Measurements from ENCODE around the gene RABGAP1L.
"Not testable (repeated sequence)": the region's sequence is repeated elsewhere in the genome, so short reads cannot be mapped to it uniquely, and the experiment has no call there.

Gene RABGAP1L

DNA sequence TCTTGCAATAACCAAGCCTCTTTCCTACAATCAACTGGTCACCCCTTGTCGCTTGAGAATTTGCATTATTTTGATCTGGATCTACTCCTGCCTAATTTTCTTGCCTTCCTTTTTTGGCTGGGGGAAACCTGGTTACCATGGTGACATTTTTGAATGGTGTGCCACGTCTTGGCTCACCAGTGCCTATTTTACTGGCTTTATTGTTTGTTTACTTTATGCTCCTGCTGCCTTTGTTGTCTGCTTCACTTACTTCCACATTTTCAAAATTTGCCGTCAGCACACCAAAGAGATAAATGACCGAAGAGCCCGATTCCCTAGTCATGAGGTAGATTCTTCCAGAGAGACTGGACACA lies 289.2 kb downstream of the RABGAP1L start:
- DNase-seq (ENCODE audit: low read depth) = no peak

DNA sequence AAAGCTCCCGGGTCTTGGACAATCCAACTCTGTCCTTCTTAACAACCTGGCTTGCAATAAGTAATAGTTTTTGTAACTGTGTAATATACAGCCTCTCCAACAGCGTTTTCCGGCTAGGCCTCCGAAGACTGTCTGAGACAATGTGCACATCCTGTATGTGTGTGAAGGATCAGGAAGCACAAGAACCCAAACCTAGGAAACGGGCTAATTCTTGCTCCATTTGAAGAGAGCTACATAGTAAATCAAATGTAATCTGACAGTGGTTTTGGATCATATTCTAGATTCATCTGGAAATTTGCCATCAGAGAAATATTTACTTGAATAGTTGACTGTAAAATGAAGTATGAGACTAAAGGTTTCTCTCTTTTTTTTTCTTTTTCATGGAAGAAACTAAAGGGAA lies 289.7 kb downstream of the RABGAP1L start:
- no peak for DNase-seq (ENCODE audit: low read depth)

DNA sequence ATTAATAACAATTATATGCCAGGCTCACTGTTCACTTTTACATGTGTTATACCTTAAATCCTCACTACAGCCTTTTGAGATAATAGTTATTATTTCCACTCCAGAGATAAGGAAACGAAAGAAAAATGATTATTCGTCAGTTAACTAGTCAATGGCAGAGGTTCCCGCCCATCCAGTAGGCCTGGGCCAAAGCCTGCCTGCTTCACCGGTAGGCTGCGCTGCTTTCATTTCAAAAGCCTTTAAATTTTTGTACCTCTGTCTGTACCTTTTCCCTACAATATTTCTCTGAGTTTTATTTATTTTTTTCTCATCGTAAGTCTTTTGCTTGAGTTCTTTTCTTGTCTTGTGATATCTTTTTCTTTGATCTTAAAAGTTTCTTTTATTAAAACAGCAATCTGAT lies 292.1 kb downstream of the RABGAP1L start:
- DNase-seq (ENCODE audit: low read depth) = no peak

DNA sequence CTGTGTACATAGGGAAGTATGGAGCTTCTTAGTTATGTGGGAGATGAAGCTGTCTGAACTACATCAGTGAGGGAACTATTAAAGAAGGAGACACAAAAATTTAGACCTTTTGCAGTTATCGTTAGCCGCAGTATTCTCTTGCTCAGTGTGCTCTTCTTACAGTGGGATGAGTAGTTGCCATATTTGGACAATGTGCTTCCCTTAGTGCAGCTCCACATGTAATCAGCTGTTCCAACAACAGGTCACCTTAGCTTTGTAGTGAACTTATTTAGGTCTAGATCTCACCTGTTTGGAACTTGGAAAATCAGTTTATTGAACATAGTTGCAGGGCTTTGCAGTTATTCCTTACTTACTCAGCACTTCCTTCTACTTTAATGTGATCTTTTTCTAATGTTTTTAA lies 306.5 kb downstream of the RABGAP1L start:
- no peak for DNase-seq (ENCODE audit: low read depth)

DNA sequence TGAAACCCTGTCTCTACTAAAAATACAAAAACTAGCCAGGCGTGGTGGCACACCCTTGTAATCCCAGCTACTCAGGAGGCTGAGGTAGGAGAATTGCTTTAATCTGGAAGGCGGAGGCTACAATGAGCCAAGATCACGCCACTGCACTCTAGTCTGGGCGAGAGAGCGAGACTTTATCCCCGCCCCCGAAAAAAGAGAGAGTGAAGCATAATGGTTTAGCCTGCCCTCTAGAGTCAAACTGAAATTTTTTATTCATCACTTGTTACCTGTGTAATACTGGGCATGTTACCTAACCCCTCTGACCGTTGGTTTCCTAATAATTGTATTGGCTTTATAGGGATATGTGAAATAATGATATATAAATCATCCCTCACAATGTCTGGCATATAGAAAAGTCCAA lies 307.3 kb downstream of the RABGAP1L start:
- no peak for DNase-seq (ENCODE audit: low read depth)

DNA sequence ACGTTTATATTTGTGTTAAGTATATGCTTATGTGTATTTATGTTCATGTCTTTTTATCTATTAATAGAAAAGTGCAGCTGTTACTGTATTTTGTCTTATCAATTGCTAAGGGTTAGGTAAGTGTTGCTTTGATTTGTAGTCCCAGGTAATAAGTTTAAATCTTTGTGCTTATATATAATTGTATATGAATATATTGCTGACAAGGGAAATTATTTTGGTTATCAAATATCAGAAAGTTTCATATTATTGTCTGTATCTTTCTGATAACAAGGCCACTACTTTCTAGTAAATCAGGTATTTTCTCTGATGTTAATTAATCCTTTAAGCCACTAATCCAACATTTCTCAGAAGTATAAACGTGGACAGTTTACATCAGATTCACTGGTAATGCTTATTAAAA lies 309.7 kb downstream of the RABGAP1L start:
- DNase-seq (ENCODE audit: low read depth) = no peak

DNA sequence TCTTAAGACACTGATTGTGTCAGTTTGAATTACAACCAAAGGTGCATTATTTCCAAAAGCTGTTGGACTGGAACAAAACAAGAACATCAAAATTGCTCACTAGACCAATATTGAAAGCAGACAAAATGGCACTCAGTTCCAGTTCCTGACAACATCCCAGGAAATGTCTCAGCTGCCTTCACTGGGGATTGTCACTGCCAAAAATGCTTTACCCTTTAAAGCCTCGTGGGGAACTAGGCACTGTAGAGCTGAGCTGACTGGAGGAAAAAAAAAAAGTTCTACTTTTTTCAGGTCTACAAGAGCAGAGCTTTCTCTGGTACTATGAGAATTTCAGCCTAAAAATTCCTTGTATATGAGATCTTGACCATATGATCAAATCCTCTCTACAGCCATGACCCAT lies 310.4 kb downstream of the RABGAP1L start:
- DNase-seq (ENCODE audit: low read depth) = no peak

DNA sequence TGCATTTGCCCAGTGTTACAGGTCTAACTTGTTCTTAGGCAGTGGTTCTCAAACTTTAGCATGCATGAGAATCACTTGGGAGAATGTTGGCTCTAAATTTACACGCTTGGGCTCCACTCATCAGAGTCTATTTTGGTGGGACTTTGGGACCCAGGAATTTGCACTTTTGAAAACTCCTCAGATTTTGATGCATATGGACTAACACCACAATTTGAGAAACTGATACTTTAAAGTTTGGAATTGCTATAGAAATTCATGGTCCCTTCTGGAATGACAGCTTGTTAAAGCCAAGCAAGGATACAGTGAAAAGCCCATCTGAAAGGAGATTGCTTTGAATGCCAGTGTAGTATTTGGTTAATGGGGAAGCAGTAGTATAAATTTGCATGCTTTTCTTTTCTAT lies 320.0 kb downstream of the RABGAP1L start:
- no peak for DNase-seq (ENCODE audit: low read depth)

DNA sequence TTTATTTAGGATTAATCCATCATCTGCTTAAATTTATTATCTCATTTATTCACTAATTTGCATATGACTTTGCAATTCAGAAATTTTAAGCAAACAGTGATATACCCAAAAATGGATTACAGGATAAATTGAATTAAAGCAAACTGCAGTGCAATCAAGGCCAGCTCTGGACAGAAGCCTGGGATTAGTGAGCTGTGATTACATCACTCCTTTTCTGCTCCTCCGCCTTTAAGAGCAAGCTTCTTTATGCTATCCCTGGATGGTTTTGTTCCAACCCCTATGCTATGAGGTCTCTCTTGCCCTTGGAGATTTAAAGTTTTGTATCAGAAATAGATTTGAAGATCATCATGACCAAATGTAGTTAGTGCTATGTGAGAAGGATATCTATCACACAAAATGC lies 321.0 kb downstream of the RABGAP1L start:
- DNase-seq (ENCODE audit: low read depth) = no peak

DNA sequence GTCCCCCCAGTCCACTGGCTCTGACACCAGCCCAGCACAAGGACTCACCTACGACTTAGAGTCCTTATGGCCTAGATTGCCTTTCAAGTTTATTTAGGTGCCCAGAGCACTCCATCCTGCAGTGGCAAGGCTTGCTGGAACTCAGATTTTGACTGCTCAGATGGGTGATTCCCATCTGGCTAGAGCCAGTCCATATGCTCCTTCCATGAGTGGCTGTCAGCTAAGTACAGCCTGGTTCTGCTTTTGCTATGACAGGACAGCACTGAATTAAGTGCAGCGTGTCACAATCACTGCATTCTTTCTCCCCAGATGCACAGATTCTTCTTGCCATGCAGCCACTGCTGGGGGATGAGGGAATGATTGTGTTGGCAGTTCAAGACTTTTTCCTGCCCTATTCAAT lies 332.3 kb downstream of the RABGAP1L start:
- DNase-seq (ENCODE audit: low read depth) = no peak

DNA sequence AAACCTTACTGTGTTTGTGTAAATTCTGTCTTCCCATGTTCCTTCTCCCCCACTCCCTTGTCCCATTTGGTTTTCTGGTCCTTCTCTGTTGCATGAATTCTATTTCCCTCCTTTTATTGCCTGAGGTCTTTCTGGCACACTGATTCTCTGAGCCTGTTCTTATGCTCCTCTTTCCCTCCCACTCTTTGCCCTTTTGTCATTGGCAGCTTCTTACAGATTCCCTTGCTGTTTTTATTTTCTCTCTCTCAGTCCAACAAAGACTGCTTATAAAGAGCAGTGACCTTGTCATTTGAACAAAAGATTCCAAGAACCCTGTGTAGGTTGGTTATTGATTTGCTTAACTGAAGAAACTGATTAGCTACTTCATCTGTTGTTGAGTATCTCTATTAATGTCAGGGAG lies 338.2 kb downstream of the RABGAP1L start:
- no peak for DNase-seq (ENCODE audit: low read depth)

DNA sequence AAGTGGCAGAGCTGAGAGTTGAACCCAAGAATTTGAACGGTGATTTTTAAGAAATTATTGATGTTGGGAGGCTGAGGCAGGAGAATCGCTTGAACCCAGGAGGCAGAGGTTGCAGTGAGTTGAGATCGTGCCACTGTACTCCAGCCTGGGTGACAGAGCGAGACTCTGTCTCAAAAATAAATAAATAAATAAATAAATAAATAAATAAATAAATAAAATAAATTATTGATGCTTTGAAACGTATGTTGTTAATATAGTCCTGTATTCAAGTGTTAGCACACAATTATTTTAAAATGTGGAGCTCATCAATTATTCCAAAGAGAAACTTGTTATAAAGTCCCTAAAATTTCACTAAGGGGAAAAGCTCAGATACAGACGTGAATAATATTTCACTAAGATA lies 357.4 kb downstream of the RABGAP1L start:
- not testable (repeated sequence) for DNase-seq (ENCODE audit: low read depth)

DNA sequence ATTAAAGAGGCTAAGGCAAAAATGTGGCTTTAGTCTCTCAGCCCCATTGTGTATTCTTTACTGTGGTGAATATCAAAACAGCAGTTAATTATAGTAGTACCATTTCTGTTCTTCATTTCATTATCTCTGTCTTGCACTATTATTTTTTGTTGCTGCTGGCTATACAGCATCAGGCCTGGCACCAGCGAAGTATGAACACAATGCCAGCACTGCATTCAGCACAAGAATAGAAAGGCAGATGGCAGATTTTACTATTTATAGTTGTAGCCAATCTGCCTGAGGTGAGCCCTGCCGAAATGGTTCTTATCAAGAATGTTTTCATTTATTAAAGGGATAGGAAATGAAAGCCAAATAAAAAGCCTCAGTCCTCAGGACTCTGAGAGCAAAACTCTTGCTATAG lies 360.5 kb downstream of the RABGAP1L start:
- DNase-seq (ENCODE audit: low read depth) = no peak

DNA sequence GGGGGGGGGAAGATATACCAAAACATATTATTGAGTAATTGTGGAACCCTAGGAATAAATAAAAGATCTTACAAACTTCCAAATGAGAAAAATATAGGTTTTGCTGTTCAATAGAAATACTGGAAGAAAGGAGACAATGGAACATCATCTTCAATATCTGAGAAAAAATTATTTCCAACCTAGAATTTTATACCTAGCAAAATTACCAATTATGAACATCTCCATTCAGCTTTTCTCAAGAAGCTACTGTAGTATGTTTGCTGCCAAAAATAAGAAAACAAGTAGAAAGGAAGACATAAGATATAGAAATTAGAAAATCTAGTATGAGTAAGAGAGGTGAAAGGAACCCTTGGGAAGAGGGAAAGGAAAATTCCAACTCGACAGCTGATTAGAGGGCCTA lies 372.4 kb downstream of the RABGAP1L start:
- DNase-seq (ENCODE audit: low read depth) = no peak

DNA sequence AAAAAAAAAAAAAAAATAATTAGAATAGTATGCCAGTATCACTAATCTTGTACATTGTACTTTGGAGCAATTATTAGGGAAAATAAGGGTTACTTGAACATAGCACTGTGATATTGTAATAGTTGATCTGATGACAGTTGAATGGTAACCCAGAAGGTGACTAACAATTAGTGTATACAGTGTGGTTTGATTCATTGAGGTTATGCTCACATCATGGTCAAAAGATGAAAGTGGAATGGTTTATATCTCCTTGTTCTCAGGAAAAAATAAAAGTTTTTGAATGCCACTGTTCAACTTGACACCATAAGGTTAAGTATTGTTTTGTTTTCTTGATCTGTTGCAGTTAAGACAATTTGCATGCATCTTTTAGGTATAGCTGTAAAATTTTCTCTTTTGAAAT lies 375.5 kb downstream of the RABGAP1L start:
- no peak for DNase-seq (ENCODE audit: low read depth)

DNA sequence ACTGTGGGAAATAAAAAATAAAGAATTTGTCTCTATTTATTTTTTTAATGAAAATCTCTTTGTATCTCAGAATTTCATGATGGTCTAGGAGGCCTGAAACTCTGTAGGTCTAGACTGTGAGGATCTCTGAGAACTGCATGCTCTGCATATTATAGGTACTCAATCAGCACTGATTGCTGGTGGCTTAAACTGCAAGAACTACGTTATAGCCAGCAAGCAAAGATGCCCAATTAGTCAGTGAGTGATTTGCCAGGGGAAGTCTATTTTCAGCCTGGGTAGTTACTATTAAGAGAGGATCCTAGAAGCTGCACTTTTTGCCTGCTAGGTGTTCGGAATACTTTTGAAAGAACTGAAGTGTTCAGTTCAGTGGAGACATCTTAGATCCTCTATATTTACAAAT lies 375.9 kb downstream of the RABGAP1L start:
- no peak for DNase-seq (ENCODE audit: low read depth)

DNA sequence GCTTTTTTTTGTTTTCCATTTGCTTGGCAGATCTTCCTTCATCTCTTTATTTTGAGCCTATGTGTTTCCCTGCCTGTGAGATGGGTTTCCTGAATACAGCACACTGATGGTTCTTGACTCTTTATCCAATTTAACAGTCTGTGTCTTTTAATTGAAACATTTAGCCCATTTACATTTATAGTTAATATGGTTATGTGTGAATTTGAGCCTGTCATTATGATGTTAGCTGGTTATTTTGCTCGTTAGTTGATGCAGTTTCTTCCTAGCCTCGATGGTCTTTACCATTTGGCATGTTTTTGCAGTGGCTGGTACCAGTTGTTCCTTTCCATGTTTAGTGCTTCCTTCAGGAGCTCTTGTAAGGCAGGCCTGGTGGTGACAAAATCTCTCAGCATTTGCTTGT lies 384.1 kb downstream of the RABGAP1L start:
- DNase-seq (ENCODE audit: low read depth) = not testable (repeated sequence)

DNA sequence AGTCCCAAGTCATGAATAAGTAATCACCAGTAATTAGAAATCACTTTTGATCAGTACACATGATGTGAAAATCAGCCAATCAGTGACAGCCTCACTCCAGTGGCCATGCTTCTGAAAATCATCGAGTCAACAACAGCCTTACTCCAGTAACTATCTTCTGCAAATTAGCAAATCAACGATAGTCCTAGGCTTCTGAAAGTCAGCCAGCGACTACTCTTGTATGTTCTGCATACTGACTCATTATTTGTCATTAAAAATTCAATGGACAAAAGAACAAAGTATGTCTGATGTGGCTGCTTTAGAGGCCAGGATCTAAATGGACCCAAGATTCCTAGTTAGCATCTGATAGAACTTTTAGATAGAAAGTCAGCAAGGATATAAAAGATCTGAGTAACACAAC lies 391.0 kb downstream of the RABGAP1L start:
- DNase-seq (ENCODE audit: low read depth) = no peak

DNA sequence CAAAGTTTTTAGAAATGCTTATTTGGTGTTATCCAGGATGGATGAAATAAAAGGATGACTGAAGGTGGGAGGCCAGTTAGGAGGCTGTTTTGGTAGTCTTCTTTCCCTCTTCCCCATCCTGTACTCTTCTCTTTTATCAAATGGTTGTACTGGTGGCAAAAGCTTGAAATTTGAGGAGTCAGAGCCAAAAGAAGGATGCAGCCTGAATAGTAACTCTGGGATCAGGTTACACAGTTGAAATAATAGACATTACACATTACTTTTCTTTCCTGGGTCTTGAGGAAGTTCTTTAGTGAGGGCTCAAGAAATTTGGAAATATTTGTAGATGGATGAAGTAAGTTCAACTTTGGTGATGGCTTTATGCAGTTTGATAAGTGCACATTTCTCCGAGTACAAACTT lies 397.1 kb downstream of the RABGAP1L start:
- DNase-seq (ENCODE audit: low read depth) = no peak

DNA sequence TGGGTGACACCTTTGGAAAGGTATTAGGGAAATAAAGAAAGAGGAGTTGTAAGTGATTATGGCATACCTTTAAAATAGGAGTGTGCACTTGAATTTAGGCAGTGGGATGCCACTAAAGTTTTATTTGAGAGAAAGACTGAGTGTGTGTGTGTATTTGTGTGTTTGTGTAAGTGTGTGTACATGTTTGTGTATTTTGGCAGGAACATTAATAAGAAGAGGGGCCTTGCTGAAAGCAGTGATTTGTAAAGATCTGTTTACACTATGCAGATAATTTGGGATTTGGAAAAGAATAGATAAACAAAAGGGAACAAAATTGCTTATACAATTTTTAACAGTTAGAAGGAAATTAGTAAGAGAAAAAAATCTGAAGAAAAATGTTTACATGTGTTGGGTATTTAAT lies 409.2 kb downstream of the RABGAP1L start:
- no peak for DNase-seq (ENCODE audit: low read depth)

DNA sequence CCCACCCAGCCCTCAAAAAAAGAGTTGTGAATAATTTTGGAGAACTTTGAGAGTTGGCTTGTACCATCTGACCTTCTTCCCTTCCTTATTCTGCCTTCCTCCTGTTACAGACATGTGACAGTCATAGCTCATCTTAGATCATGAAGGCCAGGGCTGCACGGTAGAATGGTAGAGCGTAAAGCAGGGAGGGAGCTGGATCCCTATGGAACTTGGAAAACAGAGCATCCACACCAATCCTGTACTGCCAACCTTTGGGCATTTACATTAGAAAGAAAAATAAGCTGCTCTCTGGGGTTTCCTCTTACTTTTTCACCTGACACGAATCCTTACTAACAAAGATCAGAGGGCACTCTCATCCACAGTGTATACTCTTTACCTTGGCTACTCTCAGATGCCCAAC lies 409.9 kb downstream of the RABGAP1L start:
- no peak for DNase-seq (ENCODE audit: low read depth)

DNA sequence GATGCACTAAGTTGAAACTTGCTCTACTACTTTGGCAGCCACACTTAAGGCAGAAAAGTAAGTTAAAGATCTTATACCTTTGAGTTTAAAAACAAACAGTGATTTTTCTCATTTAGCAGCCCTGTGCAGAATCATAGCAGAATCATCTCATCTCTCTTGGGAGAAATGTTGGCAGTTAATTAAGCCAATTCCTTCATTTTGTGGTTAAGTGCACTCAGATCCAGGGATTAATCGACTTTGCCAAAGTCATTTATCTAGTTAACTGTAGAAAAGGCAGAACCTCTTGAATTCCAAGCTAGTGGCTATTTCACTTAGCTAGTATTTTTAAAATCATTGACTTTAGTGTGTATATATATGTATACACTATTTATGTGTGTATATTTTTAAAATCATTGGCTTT lies 413.5 kb downstream of the RABGAP1L start:
- DNase-seq (ENCODE audit: low read depth) = no peak

DNA sequence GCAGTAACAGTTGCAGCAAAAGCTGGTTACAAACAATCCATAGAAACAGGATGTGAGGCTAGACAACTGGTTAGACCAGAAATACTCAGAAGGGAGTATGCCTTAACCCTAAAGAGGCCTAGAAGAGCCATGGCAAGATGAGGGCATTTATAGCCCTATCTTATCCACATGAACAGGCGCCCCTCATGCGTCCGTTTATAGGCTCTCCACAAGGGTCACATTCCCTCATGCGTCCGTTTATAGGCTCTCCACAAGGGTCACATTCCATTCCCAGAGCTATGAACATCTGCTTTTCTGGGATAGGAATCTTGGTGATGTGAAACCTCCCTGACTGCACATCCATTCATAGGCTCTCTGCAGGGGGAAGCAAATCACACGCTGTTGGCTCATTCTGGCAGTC lies 416.8 kb downstream of the RABGAP1L start:
- not testable (repeated sequence) for DNase-seq (ENCODE audit: low read depth)

DNA sequence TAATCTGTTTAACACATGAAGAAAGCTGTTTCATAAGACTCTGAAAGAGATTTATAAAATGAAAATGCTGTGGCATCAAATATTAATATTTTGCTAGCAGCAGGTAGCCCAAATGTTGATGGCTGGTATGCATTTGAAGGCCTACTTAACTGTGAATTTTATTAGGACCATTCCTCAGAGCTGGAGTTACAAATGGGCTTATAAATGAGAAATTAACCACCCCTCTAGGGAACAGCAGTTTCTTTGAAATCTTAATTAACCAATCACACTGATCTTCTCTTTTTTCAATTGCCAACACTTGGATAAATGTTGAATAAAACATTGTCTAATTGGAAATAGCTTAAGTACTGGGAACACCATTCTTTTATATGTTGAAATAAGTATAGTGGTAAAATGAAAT lies 418.4 kb downstream of the RABGAP1L start:
- DNase-seq (ENCODE audit: low read depth) = no peak

DNA sequence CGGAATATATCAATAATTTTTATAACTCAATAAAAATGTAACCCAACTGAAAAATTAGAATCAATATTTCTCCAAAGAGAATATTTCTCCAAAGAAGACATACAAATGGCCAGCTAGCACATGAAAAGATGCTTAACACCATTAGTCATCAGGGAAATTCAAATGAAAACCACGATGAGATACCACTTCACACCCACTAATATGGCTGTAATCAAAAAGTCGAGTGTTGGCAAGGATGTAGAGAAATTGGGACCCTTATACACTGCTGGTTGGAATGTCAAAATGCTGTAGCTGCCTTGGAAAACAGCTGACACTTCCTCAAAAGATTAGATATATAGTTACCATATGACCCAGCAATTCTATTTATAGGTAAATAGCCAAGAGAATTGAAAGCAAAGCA lies 421.5 kb downstream of the RABGAP1L start:
- DNase-seq (ENCODE audit: low read depth) = no peak

DNA sequence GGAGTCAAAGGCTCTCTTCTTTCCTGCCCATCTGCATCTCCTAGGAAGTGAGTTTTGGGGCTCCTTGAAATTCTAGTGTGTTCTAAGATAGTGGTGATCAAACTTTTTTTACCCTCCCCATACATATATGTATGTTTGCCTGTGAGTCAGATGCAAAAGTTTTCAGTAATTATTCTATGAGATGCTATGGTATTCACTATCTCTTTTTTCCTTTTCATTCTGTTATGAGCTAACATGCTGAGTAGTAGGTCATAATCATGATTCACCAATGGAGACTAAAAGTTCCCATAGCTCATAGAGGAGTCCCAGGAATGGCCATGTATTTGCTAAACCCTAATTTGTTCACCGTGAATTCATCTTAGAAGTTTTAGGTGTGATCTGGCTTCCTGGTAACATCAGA lies 424.0 kb downstream of the RABGAP1L start:
- DNase-seq (ENCODE audit: low read depth) = no peak

All from stimulated activated CD8-positive, alpha-beta memory T cell treated with anti-CD3 and anti-CD28 coated beads, Interleukin-12 subunit alpha, Interleukin-12 subunit beta, amount 100 ng/mL, for 4 hours (primary cell).